GM20000 (cell line): Measurements from ENCODE around the gene RADIL.

ENCODE experiments used
- DNase-seq: peaks from one replicate; pipeline ENCODE4 v3.0.0; 2012; ENCODE audit warnings: low spot score
- TF ChIP-seq, protein P1 (sequence below): IDR thresholded peaks from 2 replicates; pipeline ENCODE4 v1.5.1; 2012; ENCODE audit warnings: mild to moderate bottlenecking, control low read depth; ENCODE audit errors: extremely low read depth, missing control alignments

The RADIL gene

DNA sequence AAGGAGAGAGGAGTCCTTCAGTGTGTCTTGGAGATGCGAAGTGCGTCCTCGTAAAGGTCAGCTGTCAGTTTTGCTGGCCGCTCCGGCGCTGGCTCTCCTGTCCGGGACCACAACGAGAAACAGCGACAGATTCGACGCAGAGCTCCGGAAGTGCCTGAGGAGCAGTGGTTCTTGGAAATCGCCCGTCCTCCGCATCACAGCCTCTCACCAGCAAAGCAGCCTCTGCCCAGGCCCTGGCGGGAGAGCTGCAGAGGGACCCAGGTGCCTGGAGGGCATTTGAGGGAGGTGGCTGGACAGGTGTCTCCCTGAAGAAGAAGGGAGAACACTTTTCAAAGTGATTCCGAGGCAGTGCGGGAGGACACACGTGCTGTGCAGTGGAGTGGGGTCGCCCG, 119.7 kb downstream of the RADIL start:
- TF ChIP-seq, protein P1, sequence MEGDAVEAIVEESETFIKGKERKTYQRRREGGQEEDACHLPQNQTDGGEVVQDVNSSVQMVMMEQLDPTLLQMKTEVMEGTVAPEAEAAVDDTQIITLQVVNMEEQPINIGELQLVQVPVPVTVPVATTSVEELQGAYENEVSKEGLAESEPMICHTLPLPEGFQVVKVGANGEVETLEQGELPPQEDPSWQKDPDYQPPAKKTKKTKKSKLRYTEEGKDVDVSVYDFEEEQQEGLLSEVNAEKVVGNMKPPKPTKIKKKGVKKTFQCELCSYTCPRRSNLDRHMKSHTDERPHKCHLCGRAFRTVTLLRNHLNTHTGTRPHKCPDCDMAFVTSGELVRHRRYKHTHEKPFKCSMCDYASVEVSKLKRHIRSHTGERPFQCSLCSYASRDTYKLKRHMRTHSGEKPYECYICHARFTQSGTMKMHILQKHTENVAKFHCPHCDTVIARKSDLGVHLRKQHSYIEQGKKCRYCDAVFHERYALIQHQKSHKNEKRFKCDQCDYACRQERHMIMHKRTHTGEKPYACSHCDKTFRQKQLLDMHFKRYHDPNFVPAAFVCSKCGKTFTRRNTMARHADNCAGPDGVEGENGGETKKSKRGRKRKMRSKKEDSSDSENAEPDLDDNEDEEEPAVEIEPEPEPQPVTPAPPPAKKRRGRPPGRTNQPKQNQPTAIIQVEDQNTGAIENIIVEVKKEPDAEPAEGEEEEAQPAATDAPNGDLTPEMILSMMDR, result no peak
- peak; percentile 34 for DNase-seq

DNA sequence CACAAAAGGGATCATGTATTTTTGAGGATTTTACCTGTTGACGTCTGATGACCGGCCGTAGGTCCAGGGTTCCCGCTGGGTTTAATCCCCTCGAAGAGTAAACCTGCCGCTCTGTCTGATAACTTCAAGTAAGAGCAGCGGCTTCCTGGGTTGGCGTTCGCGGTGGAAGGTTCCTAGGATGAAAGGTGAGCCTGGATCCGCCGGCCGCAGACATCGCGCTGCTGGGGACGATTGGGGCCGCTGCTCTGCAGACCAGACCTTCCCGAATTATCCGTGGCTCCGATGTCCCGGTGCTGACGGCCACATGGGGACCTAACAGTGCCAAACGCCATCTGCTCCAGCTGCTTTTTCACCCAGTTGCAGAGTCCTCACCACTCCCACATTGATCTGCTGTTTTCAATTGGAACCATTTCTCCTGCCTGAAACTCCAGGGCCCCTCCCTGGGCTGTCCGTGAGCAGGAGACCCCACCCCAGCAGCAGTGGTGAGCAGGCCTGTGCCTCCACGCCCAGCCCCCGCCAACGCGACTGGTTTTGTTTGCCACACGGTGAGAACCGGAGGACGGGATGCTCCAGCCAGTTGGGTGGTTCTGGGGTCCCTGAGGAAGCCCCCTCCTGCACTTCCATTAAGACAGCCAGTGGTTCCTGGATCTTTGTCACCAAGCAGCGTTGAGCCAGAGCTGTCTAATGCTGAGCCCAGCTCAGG, 120.3 kb downstream of the RADIL start:
- TF ChIP-seq, protein P1, result no peak
- DNase-seq, result no peak

DNA sequence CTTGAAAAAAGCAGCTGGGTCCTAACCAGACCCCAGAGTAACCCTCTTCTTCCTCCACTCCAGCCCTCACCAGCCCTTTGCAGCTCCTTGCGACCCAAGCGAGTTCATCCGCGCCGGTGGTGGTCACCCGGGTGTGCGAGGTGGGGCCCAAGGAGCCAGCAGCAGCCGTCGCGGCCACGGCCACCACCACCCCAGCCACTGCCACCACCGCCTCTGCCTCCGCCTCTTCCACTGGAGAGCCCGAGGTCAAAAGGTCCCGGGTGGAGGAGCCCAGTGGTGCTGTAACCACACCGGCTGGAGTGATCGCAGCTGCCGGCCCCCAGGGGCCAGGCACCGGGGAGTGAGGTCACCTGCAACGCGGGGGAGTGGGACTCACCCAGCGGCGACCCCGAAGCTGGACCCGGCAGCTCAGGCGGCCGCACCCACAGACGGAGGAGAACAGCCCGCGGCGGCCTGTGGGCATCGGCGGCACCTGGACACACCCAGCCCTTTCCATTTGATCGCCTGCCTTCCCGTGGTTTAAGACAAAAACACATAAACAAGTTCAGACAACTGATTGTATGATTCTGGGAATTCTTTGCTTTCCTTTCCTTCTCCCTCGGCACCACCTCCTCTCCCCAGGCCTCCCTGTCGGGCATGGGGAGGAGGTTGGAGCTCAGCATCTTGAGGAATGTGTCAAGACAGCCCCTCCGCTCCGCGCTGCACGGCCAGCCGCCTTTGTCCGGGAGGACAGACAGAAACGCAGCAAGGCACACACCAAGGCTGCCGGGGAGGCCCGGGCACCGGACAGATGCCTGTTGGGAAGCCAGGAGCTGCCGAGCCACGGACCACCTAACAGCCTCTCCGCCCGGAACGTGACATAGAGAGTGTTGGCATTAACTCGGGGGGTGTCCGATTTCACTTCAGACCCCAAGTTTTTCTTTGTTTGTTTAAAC, 121.1 kb downstream of the RADIL start:
- TF ChIP-seq, protein P1, result no peak
- no peak for DNase-seq

DNA sequence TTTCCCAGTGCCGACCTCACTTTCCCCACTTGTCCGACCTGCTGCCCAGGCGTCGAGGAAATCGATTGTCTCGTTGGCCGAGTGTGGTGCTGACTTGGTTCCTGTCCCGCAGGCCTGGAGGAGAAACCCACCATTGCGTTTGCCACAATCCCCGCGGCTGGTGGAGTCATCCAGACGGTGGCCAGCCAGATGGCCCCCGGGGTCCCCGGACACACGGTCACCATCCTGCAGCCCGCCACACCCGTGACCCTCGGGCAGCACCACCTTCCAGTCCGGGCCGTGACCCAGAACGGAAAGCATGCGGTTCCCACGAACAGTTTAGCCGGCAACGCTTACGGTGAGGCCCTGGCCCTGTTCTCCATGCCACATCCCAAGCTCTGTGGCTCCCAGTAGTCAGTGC, 122.6 kb downstream of the RADIL start:
- TF ChIP-seq, protein P1, result no peak
- DNase-seq, result no peak

DNA sequence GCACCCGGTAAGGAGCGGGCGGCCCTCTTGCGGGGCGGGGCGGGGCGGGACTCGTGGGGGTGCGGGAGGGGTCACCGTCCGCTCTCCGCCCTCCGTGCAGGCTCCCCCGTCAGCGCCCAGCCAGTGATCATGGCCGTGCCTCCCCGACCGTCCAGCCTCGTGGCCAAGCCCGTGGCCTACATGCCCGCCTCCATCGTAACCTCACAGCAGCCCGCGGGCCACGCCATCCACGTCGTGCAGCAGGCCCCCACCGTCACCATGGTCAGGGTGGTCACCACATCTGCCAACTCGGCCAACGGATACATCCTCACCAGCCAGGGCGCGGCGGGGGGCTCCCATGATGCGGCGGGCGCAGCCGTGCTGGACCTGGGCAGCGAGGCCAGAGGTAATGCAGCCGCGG, 124.3 kb downstream of the RADIL start:
- DNase-seq, result no peak
- TF ChIP-seq, protein P1, result no peak

DNA sequence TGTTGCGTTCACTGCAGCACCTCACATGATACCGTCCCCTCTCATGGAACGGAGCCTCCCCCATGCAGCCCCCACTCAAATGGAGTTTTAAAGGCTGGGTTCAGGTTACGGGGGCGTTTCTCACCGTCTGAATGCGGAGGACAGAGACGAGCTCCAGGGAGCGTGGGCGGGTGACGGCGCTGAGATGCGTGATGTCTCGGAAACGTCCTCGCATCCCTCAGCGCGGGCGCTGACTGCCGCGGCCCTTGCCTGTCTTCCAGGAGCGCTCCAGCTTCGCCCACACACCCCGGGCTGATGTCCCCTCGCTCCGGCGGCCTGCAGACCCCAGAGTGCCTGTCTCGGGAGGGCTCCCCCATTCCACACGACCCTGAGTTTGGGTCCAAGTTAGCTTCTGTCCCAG, 124.7 kb downstream of the RADIL start:
- TF ChIP-seq, protein P1, result no peak
- DNase-seq, result no peak

DNA sequence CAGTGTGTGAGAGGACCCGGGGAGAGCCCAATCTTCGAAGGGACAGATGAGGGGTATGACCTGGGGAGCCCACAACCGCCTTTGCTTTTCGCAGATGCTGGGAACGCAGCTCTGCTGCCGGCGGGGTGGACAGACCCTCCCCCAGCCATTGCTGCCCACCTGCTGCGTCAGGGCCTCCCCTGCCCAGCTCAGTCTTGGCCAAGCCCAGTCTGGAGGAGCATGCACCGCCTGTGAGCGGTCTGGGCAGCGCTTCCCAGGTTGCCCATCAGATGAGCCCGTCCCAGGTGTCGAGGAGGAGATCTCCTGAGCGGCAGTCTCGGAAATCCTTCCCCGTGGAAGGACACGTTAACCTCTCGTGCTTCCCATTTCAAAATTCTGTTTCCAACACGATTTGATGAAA, 125.4 kb downstream of the RADIL start:
- TF ChIP-seq, protein P1, result no peak
- no peak for DNase-seq
